Spinal cord (tissue), 10 donors: ENCODE measurements around the gene TRA2A. TPM values are rescaled to one million over a fixed set of nuclear protein-coding genes. Genes with fewer than 3 reads are reported as not detected.
A peak's percentile ranks its signal among the peaks of the same experiment; 100 is the strongest.

Experiments
- DNase-seq, 6 donors: peaks; one replicate each; pipeline versions ENCODE4 v3.0.0 to v3.0.0-alpha.2; 2013 to 2015; ENCODE audit warnings: low spot score in 6 of 6, low read depth in 4 of 6
- H3K27ac ChIP-seq: one replicate; pipeline ENCODE4 v1.5.1; 2013; ENCODE audit warnings: low read depth, low read length, control low read depth
- H3K27me3 ChIP-seq: one replicate; pipeline ENCODE4 v1.6.1; 2013; ENCODE audit warnings: low read length; ENCODE audit not compliant: control insufficient read depth, insufficient read depth
- H3K36me3 ChIP-seq: one replicate; pipeline ENCODE4 v1.6.1; 2013; ENCODE audit warnings: low read length; ENCODE audit not compliant: control insufficient read depth, insufficient read depth
- H3K4me1 ChIP-seq: one replicate; pipeline ENCODE4 v1.6.1; 2013; ENCODE audit warnings: low read length; ENCODE audit not compliant: control insufficient read depth, insufficient read depth
- H3K4me3 ChIP-seq: one replicate; pipeline ENCODE4 v1.5.1; 2013; ENCODE audit warnings: low read depth, low read length, control low read depth
- H3K9me3 ChIP-seq: one replicate; pipeline ENCODE4 v1.6.1; 2013; ENCODE audit warnings: low read length; ENCODE audit not compliant: control insufficient read depth, insufficient read depth
- WGBS: methylation state at CpG from one replicate; pipeline ENCODE4 v1.1.5; 2013; ENCODE audit warnings: missing lambda C conversion rate; ENCODE audit not compliant: insufficient coverage; 5-methylcytosine and 5-hydroxymethylcytosine counted together
- polyA plus RNA-seq, 2 donors: library from polyadenylated mRNA; unstranded; fragments of 120-200 nt; gene quantifications; one replicate each; pipeline ENCODE4 v1.2.1, GENCODE V29; 2013; ENCODE audit not compliant: insufficient read length in 2 of 2
- total RNA-seq, 2 donors: library from RNA; depleted of rRNA in 1 of 2; stranded (reverse); fragments of 120-200 nt in 1 of 2; fragments of >200 nt in 1 of 2; gene quantifications; one replicate each; pipeline versions ENCODE4 v1.2.3 to v1.2.4, GENCODE V29; 2013 to 2014
- donor health status: healthy.

The TRA2A gene
- total and polyA plus RNA-seq, 4 donors: 54.6 to 205 (median 120) TPM

GRCh38 chr7:23472046-23472445 lies 59.7 kb downstream of the TRA2A start:
- no peaks in the 10 kb centered on the region for H3K9me3 ChIP-seq
- no peaks in the 10 kb centered on the region for H3K36me3 ChIP-seq
- DNase-seq: peak in 1 of 6 donors; percentile 9
- H3K27ac ChIP-seq: peak overlapping the region; percentile 95
- peak overlapping the region; percentile 83 for H3K4me3 ChIP-seq
- no CpG with 5 or more reads among the region's 6 CpGs for WGBS
- H3K27me3 ChIP-seq: peaks cover 12% of the 10 kb centered on the region
- H3K4me1 ChIP-seq: peaks cover 24% of the 10 kb centered on the region

- H3K27ac ChIP-seq: peak overlapping the region; percentile 95
- H3K4me1 ChIP-seq: peaks cover 24% of the 10 kb centered on the region
- peak overlapping the region; percentile 83 for H3K4me3 ChIP-seq
- DNase-seq: peak in 5 of 6 donors; percentile 68 to 95 (median 77)
- H3K9me3 ChIP-seq: no peaks in the 10 kb centered on the region
- 1% methylated on average over 28 of the region's 44 CpGs for whole genome bisulfite sequencing
- H3K36me3 ChIP-seq: no peaks in the 10 kb centered on the region
- H3K27me3 ChIP-seq: peaks cover 6% of the 10 kb centered on the region
Measured at GRCh38 chr7:23471106-23471859, 60.5 kb downstream of the TRA2A start.

- Histone ChIP-seq H3K27me3 (peaks cover 5% of the 10 kb centered on the region), H3K27ac (peak within 1 kb of the TSS; percentile 95)
- WGBS: 0% methylated on average over 12 of the region's 34 CpGs
Measured at GRCh38 chr7:23470330-23471105, 61.3 kb downstream of the TRA2A start, which contains the start of gene IGF2BP3. IGF2BP3 (minus strand) TSS chr7:23470491; CDS start chr7:23470110, 381 bp downstream.

GRCh38 chr7:23469961-23470250 lies 61.9 kb downstream of the TRA2A start:
- 0% methylated on average over 11 of the region's 18 CpGs for WGBS

More at GRCh38 chr7:23470330-23471105, 61.3 kb downstream of the TRA2A start, which contains the start of gene IGF2BP3:
- H3K4me1 ChIP-seq: peaks cover 30% of the 10 kb centered on the region
- peak; percentile 85 to 98 (median 93) for DNase-seq
- H3K9me3 ChIP-seq: no peaks in the 10 kb centered on the region
- H3K36me3 ChIP-seq: no peaks in the 10 kb centered on the region
- peak within 1 kb of the TSS; percentile 83 for H3K4me3 ChIP-seq

GRCh38 chr7:23469150-23469960 lies 62.4 kb downstream of the TRA2A start:
- H3K4me3 ChIP-seq: peak overlapping the region; percentile 83
- peaks cover 29% of the 10 kb centered on the region for H3K4me1 ChIP-seq
- peak in 2 of 6 donors; percentile 62 to 72 for DNase-seq
- no peaks in the 10 kb centered on the region for H3K27me3 ChIP-seq
- H3K36me3 ChIP-seq: no peaks in the 10 kb centered on the region
- 0% methylated on average over 88 of the region's 91 CpGs for WGBS
- no peaks in the 10 kb centered on the region for H3K9me3 ChIP-seq
- peak overlapping the region; percentile 95 for H3K27ac ChIP-seq

More at GRCh38 chr7:23469961-23470250, 61.9 kb downstream of the TRA2A start:
- Histone ChIP-seq H3K36me3 (no peaks in the 10 kb centered on the region), H3K4me1 (peaks cover 34% of the 10 kb centered on the region), H3K27me3 (peaks cover 2% of the 10 kb centered on the region), H3K4me3 (peak overlapping the region; percentile 83), H3K9me3 (no peaks in the 10 kb centered on the region), H3K27ac (peak overlapping the region; percentile 95)
- DNase-seq: peak in 2 of 6 donors; percentile 28 to 58

- Histone ChIP-seq H3K4me1 (peaks cover 27% of the 10 kb centered on the region), H3K36me3 (no peaks in the 10 kb centered on the region), H3K27me3 (no peaks in the 10 kb centered on the region), H3K4me3 (peak overlapping the region; percentile 83), H3K9me3 (no peaks in the 10 kb centered on the region), H3K27ac (peak overlapping the region; percentile 95)
- under 1% methylated on average over 45 of the region's 48 CpGs for WGBS
- peak in 2 of 6 donors; percentile 58 to 71 for DNase-seq
Measured at GRCh38 chr7:23468526-23469149, 63.1 kb downstream of the TRA2A start.

- H3K36me3 ChIP-seq: no peaks in the 10 kb centered on the region
- H3K4me1 ChIP-seq: peaks cover 23% of the 10 kb centered on the region
- WGBS: under 1% methylated on average over 27 of the region's 32 CpGs
- no peaks in the 10 kb centered on the region for H3K27me3 ChIP-seq
- DNase-seq: peak in 2 of 6 donors; percentile 52 to 71
- H3K9me3 ChIP-seq: no peaks in the 10 kb centered on the region
- H3K27ac ChIP-seq: peak overlapping the region; percentile 95
- peak overlapping the region; percentile 83 for H3K4me3 ChIP-seq
Measured at GRCh38 chr7:23467806-23468525, 63.8 kb downstream of the TRA2A start.

GRCh38 chr7:23467291-23467805 lies 64.4 kb downstream of the TRA2A start:
- Histone ChIP-seq H3K4me3 (peak overlapping the region; percentile 83), H3K27me3 (no peaks in the 10 kb centered on the region)
- no CpG with 5 or more reads among the region's 11 CpGs for WGBS

More at GRCh38 chr7:23467291-23467805, 64.4 kb downstream of the TRA2A start:
- H3K27ac ChIP-seq: peak overlapping the region; percentile 95
- H3K9me3 ChIP-seq: no peaks in the 10 kb centered on the region
- H3K4me1 ChIP-seq: peaks cover 23% of the 10 kb centered on the region
- DNase-seq: peak in 3 of 6 donors; percentile 26 to 61 (median 48)
- H3K36me3 ChIP-seq: no peaks in the 10 kb centered on the region
